HG03064 (cell line): ENCODE results near the gene TMBIM1.

ENCODE experiments used
- ATAC-seq: cut with Tn5 transposase; IDR thresholded peaks from one replicate; pipeline ENCODE4 v1.9.1; 2021; ENCODE audit warnings: low read depth; ENCODE audit not compliant: unreplicated experiment

Gene TMBIM1, protein sequence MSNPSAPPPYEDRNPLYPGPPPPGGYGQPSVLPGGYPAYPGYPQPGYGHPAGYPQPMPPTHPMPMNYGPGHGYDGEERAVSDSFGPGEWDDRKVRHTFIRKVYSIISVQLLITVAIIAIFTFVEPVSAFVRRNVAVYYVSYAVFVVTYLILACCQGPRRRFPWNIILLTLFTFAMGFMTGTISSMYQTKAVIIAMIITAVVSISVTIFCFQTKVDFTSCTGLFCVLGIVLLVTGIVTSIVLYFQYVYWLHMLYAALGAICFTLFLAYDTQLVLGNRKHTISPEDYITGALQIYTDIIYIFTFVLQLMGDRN

DNA sequence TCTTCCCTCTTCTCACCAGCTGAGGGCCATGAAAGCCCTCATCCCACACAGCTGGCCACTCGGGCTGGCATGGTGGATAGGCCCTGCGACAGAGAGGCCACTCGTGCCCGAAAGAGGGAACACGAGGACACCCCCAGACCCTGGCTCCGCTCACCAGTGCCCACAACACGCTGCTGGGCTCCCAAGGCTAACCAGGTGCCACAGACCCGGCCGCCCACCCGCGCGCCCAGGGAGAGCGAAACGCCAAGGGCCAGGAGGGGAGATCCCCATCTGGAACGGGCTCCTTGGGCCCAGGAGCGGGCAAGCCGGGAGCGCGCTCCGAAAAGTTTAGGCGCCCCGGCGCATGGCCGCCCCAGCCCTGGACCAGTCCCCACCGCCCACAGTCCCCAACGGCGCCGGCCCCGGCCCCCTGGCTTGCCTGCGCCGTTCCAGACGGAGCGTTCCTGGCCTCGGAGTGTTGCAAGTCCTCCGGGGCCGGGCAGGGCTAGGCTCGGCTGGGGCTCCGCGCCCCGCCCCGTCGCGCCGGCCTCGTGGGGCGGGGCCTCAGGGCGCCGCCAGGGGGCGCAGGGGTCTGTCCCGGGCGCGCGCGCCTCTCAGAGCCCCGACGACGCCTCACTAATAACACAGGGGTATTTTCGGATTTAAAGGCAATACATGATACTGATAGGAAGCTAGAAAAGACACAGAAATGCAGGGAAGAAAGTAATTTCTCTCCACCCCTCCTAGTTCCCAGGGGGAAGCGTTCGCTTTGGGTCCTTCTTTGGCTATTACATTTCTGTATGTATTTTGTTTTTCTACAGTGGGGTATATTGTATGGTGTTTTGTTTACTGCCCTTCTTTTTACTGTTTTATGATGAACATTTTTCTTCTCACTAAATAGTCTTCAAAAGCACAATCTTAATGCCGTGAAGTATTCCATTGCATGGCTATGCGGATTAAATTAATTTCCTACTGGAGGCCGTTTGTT lies at the start of gene TMBIM1:
Gene TMBIM1, minus strand, starts transcription at position 456 of the 967 bp plus-strand sequence. CDS start 10,362 bp downstream, outside the sequence.
- peak; percentile 69 for ATAC-seq

DNA sequence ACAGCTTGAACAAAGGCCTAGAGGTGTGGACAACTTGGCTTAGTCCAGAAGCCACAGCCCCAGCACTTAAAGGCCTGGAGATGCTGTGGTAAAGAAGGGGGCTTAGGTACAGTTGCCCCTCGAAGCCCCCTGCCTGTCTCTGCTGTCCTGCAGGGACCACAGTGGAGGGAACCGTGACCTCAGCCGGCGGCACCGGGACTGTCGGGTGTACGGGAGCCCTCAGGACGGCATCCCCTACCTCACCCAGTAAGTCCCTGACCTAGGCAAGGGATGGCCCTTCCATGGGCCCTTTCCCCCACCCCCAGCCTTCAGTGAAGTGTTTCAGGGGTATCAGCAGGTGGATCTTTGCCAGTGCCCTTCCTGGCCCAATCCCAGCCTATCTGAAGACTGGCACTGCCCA lies 49.1 kb upstream of the TMBIM1 start:
- no peak for ATAC-seq

GRCh38 chr2:218340656-218341055 lies 48.4 kb upstream of the TMBIM1 start:
- no peak for ATAC-seq

GRCh38 chr2:218334531-218334930 lies 42.2 kb upstream of the TMBIM1 start:
- ATAC-seq, result no peak

DNA sequence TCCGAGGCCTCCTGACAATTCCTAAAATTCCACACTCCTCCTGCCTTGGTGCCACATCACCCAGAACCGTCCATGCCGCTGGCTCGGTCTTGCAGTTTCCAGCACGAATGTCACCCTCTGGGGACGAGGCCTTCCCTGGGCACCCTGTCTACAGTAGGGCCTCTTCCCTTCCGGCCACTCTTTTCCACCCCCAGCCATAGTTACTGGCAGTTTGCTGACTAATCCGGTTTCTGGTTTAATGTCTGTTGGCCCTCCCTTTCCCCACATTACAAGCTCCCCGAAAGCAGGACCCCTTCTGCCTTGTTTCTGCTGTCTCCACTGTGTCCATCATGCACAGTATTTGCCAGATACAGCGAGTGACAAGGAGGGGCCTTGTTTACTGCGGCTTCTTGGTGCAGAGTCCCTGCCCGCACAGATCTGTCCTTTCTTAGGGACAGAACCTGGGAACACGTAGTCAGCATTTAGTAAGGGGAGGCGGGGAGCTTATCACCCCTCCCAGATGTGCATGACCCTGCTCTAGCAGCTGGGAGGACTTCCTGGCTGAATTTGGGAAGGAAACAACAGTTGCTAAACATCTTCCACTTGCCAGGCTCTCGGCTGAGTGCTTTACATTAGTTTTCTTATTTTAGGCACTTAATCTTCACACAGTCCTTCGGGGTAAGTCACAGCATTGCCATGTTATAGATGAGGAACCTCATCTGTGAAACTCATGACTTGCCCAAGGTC lies 40.8 kb upstream of the TMBIM1 start:
- ATAC-seq, result no peak

DNA sequence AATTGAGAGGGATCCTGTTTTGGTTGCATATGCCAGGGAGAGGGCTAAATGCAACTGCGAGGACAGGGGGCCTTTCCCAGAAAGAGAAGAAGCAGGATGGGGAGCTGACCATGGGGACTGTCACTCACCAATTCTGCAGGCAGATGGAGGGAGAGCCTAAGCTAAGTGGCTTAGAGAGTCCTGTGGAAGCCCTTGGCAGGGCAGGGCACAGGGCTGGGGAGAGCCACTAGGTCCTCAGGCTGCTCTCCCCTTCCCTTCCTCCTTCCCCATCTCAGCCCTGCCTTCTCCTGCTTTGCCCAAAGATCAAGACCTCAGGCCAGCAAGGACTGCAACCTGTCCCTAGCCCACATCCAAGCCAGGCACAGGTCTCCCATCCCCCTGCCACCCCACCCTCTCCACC lies 40.0 kb upstream of the TMBIM1 start:
- no peak for ATAC-seq

DNA sequence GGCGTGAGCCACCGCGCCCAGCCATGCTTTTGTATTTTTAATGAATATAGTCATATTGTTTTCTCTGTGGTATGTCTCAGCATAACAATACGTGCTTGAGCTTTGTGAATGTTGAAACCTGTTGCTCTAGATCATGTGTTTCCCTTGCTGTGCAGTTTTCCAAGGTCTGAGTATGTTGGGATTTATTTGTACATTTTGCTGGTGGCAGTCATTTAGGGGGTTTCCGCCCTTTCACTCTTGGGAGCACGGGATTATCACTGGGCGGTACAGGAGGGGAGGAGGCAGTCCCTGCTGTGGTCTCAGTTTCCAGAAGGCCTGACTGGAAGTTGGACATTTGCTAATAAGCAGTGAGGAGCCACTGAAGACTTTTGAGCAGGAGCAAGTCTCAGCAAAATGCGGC lies 39.4 kb upstream of the TMBIM1 start:
- ATAC-seq, result no peak

DNA sequence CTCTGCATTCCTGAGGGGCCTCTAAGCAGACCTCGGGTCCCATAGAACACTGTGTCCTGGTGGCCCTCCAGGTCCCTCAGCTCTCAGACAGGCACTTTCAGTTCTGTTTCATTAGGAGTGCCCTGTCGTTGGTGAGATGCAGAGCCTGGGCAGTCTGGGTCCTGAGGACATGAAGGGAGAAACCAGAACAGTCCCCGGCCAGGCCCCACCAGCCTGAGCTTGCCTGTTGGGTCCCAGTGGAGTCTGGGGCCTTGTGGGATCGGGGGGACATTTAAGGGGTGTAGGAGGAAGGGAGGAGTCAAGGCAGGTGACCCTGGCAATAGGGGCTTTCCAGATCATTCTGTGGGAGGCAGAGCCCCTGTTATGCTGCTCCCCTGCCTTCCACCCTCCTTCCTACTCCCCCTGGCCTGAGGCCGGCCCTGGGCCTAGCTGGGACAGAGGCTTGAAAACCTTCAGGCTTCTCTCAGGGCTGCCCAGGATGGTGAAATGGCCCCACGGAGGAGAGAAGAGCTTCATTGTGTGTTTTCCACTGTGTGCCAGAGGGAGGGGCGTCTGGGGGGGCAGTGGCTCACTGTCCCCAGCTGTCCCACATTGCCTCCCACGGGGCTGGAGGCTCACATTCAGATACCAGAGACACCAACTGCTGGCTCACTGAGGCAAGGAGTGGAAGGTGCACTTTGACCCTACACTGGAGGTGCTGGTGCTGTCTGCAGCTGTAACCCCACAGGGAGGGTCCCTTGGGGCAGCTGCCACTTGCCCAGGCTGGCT lies 37.7 kb upstream of the TMBIM1 start:
- ATAC-seq, result peak; percentile 37

GRCh38 chr2:218329027-218329825 lies 36.9 kb upstream of the TMBIM1 start:
- peak; percentile 43 for ATAC-seq

- no peak for ATAC-seq
These were observed 36.0 kb upstream of the TMBIM1 start for GRCh38 chr2:218328294-218328693.

DNA sequence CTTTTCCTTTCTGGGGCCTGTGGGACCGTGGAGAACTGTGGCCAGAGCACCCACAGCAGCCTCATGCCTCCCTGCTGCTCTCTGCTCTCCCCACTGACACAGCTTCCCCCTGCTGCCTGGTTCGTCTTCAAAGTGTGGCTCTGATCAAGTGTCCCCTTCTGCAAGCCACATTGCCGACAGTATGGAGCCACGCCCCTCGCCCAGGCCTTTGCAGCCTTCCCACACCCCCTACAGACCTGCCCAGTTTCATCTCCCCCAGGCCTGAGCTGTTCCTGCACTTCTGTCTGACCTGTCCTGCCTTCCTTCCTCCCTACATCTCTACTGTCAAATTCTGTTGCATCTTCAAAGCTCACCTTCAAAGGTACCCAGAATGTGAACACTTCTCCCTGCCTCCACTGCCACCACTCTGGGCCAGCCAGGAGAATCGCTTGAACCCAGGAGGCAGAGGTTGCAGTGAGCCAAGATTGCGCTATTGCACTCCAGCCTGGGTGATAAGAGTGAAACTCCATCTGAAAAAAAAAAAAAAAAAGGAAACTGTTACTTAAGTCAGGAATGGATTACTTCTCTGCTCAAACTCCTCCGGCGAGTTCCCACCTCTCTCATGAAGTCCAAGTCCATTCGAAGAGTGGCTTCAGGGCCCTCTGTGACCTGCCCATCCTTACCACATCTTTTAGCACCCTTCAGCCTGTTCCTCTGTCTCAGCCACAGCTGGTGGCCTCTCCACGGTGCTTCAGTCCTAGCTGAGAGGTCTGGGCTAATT lies 35.3 kb upstream of the TMBIM1 start:
- ATAC-seq, result no peak

DNA sequence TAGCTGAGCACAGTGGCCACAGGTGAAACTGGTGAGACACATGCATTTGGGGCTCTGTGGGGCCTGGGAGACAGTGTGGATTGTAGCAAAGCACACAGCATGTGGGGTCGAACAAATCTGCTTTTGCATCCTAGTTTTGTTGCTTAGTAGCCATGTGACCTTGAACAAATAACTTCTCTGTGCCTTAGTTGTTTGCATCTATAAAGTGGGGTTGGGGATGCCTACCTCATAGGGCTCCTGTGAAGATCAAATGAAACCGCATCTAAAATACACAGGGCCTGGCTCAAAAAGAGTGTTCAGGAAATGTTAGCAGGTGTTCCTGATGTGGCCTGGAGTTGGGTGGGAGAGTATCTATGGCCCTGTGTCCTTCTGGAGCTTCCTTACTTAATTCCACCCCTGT lies 34.0 kb upstream of the TMBIM1 start:
- no peak for ATAC-seq

GRCh38 chr2:218325566-218326160 lies 33.4 kb upstream of the TMBIM1 start:
- no peak for ATAC-seq

GRCh38 chr2:218323526-218324472 lies 31.5 kb upstream of the TMBIM1 start:
- ATAC-seq, result no peak

GRCh38 chr2:218322768-218323525 lies 30.6 kb upstream of the TMBIM1 start:
- peak; percentile 73 for ATAC-seq

GRCh38 chr2:218320704-218321336 lies 28.5 kb upstream of the TMBIM1 start:
- no peak for ATAC-seq
